ENCODE measurements around the gene PADI3. TPM values are rescaled to one million over a fixed set of nuclear protein-coding genes. Genes with fewer than 3 reads are reported as not detected.

PADI3 gene
- total RNA-seq, 3 donors from 2014 or later (not counting 1 experiment from before 2014, with no cell fraction given), result not detected

- Mint-ChIP-seq H3K36me3 (no peaks in the 10 kb centered on the region), H3K27ac (no peak overlapping the region), H3K27me3 (ENCODE audit: low read depth in 2 of 2) (peaks cover 0 to 9% of the 10 kb centered on the region in 2 donors), H3K4me3 (no peak overlapping the region), H3K9me3 (no peaks in the 10 kb centered on the region), H3K4me1 (no peaks in the 10 kb centered on the region)
- H3K4me1 ChIP-seq (ENCODE audit: control insufficient read depth, insufficient read depth, low read length), result no peaks in the 10 kb centered on the region
- no peak for TF ChIP-seq CTCF (IDR thresholded peaks at IDR 0.05)
- ATAC-seq (no peak), DNase-seq (no peak)
- H3K4me3 ChIP-seq (ENCODE audit: low read length), result no peak overlapping the region
- intact Hi-C loops (cut with micrococcal nuclease), result no loop called here
- H3K9me3 ChIP-seq (ENCODE audit: control insufficient read depth, insufficient read depth, low read length), result no peaks in the 10 kb centered on the region
- H3K36me3 ChIP-seq (ENCODE audit: control insufficient read depth, insufficient read depth, low read length), result no peaks in the 10 kb centered on the region
- H3K27me3 ChIP-seq (ENCODE audit: control insufficient read depth, insufficient read depth, low read length), result no peaks in the 10 kb centered on the region
- 90% methylated on average over 24 of the region's 24 CpGs for WGBS (ENCODE audit: insufficient coverage)
- no peak overlapping the region for H3K27ac ChIP-seq (ENCODE audit: low read length)
Measured at GRCh38 chr1:17259233-17259873, 10.5 kb downstream of the PADI3 start.

DNA sequence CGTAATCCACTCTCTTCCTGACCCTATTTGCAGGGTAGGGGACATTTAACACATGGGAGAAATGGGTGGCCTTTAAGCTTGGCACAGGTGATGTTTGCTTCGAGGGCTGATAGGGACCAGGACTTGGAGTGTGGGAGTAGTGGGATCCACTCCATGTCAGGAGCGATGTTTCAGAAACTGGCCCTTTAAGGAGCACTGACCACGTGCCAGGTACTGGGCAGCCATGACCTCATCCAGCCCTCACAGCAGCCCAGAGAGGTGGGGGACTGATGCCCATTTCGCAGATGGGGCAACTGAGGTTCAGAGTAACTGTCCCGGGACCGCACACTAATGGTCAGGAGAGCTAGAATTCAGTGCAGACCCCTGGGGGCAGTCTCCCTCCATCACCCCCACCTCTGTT, 11.4 kb downstream of the PADI3 start:
- Histone ChIP-seq H3K27ac (ENCODE audit: low read length) (no peak overlapping the region), H3K4me1 (ENCODE audit: control insufficient read depth, insufficient read depth, low read length) (no peaks in the 10 kb centered on the region), H3K36me3 (ENCODE audit: control insufficient read depth, insufficient read depth, low read length) (no peaks in the 10 kb centered on the region), H3K27me3 (ENCODE audit: control insufficient read depth, insufficient read depth, low read length) (no peaks in the 10 kb centered on the region), H3K9me3 (ENCODE audit: control insufficient read depth, insufficient read depth, low read length) (no peaks in the 10 kb centered on the region), H3K4me3 (ENCODE audit: low read length) (no peak overlapping the region)
- Mint-ChIP-seq H3K4me1 (no peaks in the 10 kb centered on the region), H3K4me3 (no peak overlapping the region), H3K27me3 (ENCODE audit: low read depth in 2 of 2) (peaks cover 0 to 9% of the 10 kb centered on the region in 2 donors), H3K9me3 (no peaks in the 10 kb centered on the region), H3K36me3 (no peaks in the 10 kb centered on the region), H3K27ac (no peak overlapping the region)
- ATAC-seq, result no peak
- TF ChIP-seq CTCF (IDR thresholded peaks at IDR 0.05), result no peak
- intact Hi-C loops (cut with micrococcal nuclease), result no loop called here
- no peak for DNase-seq
- WGBS (ENCODE audit: insufficient coverage), result 93% methylated on average over 7 of the region's 7 CpGs

- H3K9me3 ChIP-seq (ENCODE audit: control insufficient read depth, insufficient read depth, low read length), result no peaks in the 10 kb centered on the region
- Mint-ChIP-seq H3K36me3 (no peaks in the 10 kb centered on the region), H3K27me3 (ENCODE audit: low read depth in 2 of 2) (peaks cover 0 to 9% of the 10 kb centered on the region in 2 donors), H3K9me3 (no peaks in the 10 kb centered on the region), H3K4me1 (no peaks in the 10 kb centered on the region), H3K4me3 (no peak overlapping the region), H3K27ac (no peak overlapping the region)
- H3K4me3 ChIP-seq (ENCODE audit: low read length), result no peak overlapping the region
- no peaks in the 10 kb centered on the region for H3K4me1 ChIP-seq (ENCODE audit: control insufficient read depth, insufficient read depth, low read length)
- intact Hi-C loops (cut with micrococcal nuclease), result no loop called here
- DNase-seq, result no peak
- H3K27me3 ChIP-seq (ENCODE audit: control insufficient read depth, insufficient read depth, low read length), result no peaks in the 10 kb centered on the region
- ATAC-seq, result no peak
- no peak overlapping the region for H3K27ac ChIP-seq (ENCODE audit: low read length)
- no peak for TF ChIP-seq CTCF (IDR thresholded peaks at IDR 0.05)
- whole genome bisulfite sequencing (ENCODE audit: insufficient coverage), result 98% methylated on average over 3 of the region's 5 CpGs
- no peaks in the 10 kb centered on the region for H3K36me3 ChIP-seq (ENCODE audit: control insufficient read depth, insufficient read depth, low read length)
Measured at GRCh38 chr1:17260738-17261137, 11.8 kb downstream of the PADI3 start.

DNA sequence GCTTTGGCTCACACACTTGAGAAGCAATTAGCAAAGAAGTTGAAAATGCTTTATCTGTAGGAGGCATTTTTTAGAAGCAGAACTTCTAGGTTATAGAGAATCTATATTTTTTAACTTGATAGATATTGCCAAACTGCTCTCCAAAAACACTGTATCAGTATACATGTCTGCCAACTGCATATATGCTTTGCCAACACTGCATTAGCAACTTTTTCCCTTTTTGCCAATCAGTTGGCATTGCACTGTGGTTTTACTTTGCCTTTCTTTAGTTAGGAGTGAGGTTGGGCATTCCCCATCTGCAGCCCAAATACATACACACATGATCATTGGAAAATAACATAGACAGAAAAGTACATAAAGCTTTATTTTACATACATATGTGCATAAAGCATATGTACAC, 15.0 kb downstream of the PADI3 start:
- peaks cover 0 to 9% of the 10 kb centered on the region in 2 donors for H3K27me3 Mint-ChIP-seq (ENCODE audit: low read depth in 2 of 2)
- Histone ChIP-seq H3K27me3 (ENCODE audit: control insufficient read depth, insufficient read depth, low read length) (no peaks in the 10 kb centered on the region), H3K27ac (ENCODE audit: low read length) (no peak overlapping the region), H3K4me3 (ENCODE audit: low read length) (no peak overlapping the region), H3K36me3 (ENCODE audit: control insufficient read depth, insufficient read depth, low read length) (no peaks in the 10 kb centered on the region), H3K4me1 (ENCODE audit: control insufficient read depth, insufficient read depth, low read length) (no peaks in the 10 kb centered on the region), H3K9me3 (ENCODE audit: control insufficient read depth, insufficient read depth, low read length) (no peaks in the 10 kb centered on the region)
- no peak for TF ChIP-seq CTCF (IDR thresholded peaks at IDR 0.05)
- ATAC-seq, result no peak
- no peak for DNase-seq
- H3K27ac Mint-ChIP-seq, result no peak overlapping the region
- H3K9me3 Mint-ChIP-seq, result no peaks in the 10 kb centered on the region
- no peak overlapping the region for H3K4me3 Mint-ChIP-seq
- no peaks in the 10 kb centered on the region for H3K4me1 Mint-ChIP-seq
- intact Hi-C loops (cut with micrococcal nuclease), result no loop called here
- H3K36me3 Mint-ChIP-seq, result no peaks in the 10 kb centered on the region

Data from natural killer cell (primary cell).